GM23338 (cell line): Measurements from ENCODE around the gene ZNF488. TPM values are rescaled to one million over a fixed set of nuclear protein-coding genes. Genes with fewer than 3 reads are reported as not detected.

Source experiments
- ATAC-seq: fragments of 200-7000 bp; cut with Tn5 transposase; 3 replicates; pipeline ENCODE4 v1.9.1; 2020
- DNase-seq: peaks from one replicate; pipeline ENCODE4 v3.0.0-alpha.2; 2015; ENCODE audit warnings: low spot score
- H2AFZ ChIP-seq: fragments of 200-600 bp; sonication (generic); 2 replicates; pipeline ENCODE4 v1.8.0; 2016; ENCODE audit warnings: antibody characterized with exemption, mild to moderate bottlenecking, moderate library complexity
- H3F3A ChIP-seq: fragments of 200-600 bp; sonication (generic); replicated peaks from 2 replicates; pipeline ENCODE4 v1.8.0; 2017; ENCODE audit warnings: antibody characterized with exemption, mixed run types, low read depth
- H3K27ac ChIP-seq: fragments of 200-600 bp; sonication (generic); 2 replicates; pipeline ENCODE4 v1.6.1; 2016; ENCODE audit warnings: low read depth
- H3K27me3 ChIP-seq: fragments of 200-600 bp; sonication (generic); 2 replicates; pipeline ENCODE4 v1.8.0; 2016; ENCODE audit warnings: mild to moderate bottlenecking, mixed run types, moderate library complexity; ENCODE audit not compliant: insufficient read depth
- H3K36me3 ChIP-seq: fragments of 200-600 bp; sonication (generic); 2 replicates; pipeline ENCODE4 v1.8.0; 2016; ENCODE audit warnings: mild to moderate bottlenecking; ENCODE audit not compliant: insufficient read depth
- H3K4me1 ChIP-seq: fragments of 200-600 bp; sonication (generic); 2 replicates; pipeline ENCODE4 v1.8.0; 2016; ENCODE audit warnings: mild to moderate bottlenecking, moderate library complexity; ENCODE audit not compliant: insufficient read depth
- H3K4me2 ChIP-seq: fragments of 200-600 bp; sonication (generic); 2 replicates; pipeline ENCODE4 v1.7.1; 2017; ENCODE audit warnings: mixed run types
- H3K4me3 ChIP-seq: fragments of 200-600 bp; sonication (generic); 2 replicates; pipeline ENCODE4 v1.6.1; 2016; ENCODE audit warnings: mixed run types
- H3K79me2 ChIP-seq: fragments of 200-600 bp; sonication (generic); replicated peaks from 2 replicates; pipeline ENCODE4 v1.8.0; 2017; ENCODE audit warnings: mild to moderate bottlenecking; ENCODE audit not compliant: insufficient read depth
- H3K9me2 ChIP-seq: fragments of 200-600 bp; sonication (generic); 2 replicates; pipeline ENCODE4 v1.8.0; 2017; ENCODE audit not compliant: insufficient read depth
- H4K20me1 ChIP-seq: fragments of 200-600 bp; sonication (generic); replicated peaks from 2 replicates; pipeline ENCODE4 v1.8.0; 2017; ENCODE audit warnings: mild to moderate bottlenecking; ENCODE audit not compliant: insufficient read depth
- H3K27ac Mint-ChIP-seq: 2 replicates; pipeline ENCODE4 v1.8.0; 2020; ENCODE audit warnings: inconsistent platforms, mild to moderate bottlenecking, moderate library complexity, mixed read lengths
- H3K27me3 Mint-ChIP-seq: 3 replicates; pipeline ENCODE4 v1.8.0; 2022; ENCODE audit warnings: low read depth, mild to moderate bottlenecking, moderate library complexity, mixed read lengths, inconsistent platforms; ENCODE audit not compliant: insufficient read depth, poor library complexity
- H3K36me3 Mint-ChIP-seq: 3 replicates; pipeline ENCODE4 v1.8.0; 2021; ENCODE audit warnings: low read depth, mild to moderate bottlenecking, inconsistent platforms, moderate library complexity, mixed read lengths
- H3K4me1 Mint-ChIP-seq: 3 replicates; pipeline ENCODE4 v1.8.0; 2020; ENCODE audit warnings: mild to moderate bottlenecking, inconsistent platforms, mixed read lengths
- H3K4me3 Mint-ChIP-seq: 3 replicates; pipeline ENCODE4 v1.8.0; 2021; ENCODE audit warnings: moderate library complexity, mild to moderate bottlenecking, inconsistent platforms, mixed read lengths
- H3K9me3 Mint-ChIP-seq: 3 replicates; pipeline ENCODE4 v1.8.0; 2020; ENCODE audit warnings: moderate library complexity, mild to moderate bottlenecking, inconsistent platforms, mixed read lengths
- CREB1 ChIP-seq: fragments of 250-450 bp; sonication (Bioruptor Pico); IDR thresholded peaks from 2 replicates; pipeline ENCODE4 v1.5.0; 2020; ENCODE audit warnings: low read depth, mild to moderate bottlenecking, moderate library complexity
- JUNB ChIP-seq: IDR thresholded peaks from one replicate; pipeline ENCODE4 v1.6.1; 2016; ENCODE audit warnings: antibody characterized with exemption; ENCODE audit not compliant: unreplicated experiment
- POLR2AphosphoS5 ChIP-seq: IDR thresholded peaks from 2 replicates; pipeline ENCODE4 v1.6.1; 2016; ENCODE audit warnings: antibody characterized with exemption, low read depth
- STAT1 ChIP-seq: IDR thresholded peaks from one replicate; pipeline ENCODE4 v1.6.1; 2016; ENCODE audit warnings: antibody characterized with exemption; ENCODE audit not compliant: unreplicated experiment
- ZNF114 ChIP-seq: fragments of 250-450 bp; sonication (Bioruptor Pico); IDR thresholded peaks from 2 replicates; pipeline ENCODE4 v1.5.0; 2020; ENCODE audit warnings: mild to moderate bottlenecking, moderate library complexity
- polyA plus RNA-seq: library from polyadenylated mRNA; unstranded; fragments of >200 nt; fragmentation: Nextera tagmentation; extraction: Ambion mirVana; gene quantifications from 2 replicates; pipeline ENCODE4 v1.2.1, GENCODE V29; 2016
- total RNA-seq: library from RNA; depleted of rRNA; stranded (reverse); fragments of >200 nt; shearing (Covaris generic); gene quantifications from 2 replicates; pipeline ENCODE4 v1.2.3, GENCODE V29; 2014
- TF ChIP-seq, protein P1 (sequence below): fragments of 250-450 bp; sonication (Bioruptor Pico); IDR thresholded peaks from 2 replicates; pipeline ENCODE4 v1.5.0; 2020; ENCODE audit warnings: mild to moderate bottlenecking, moderate library complexity
- TF ChIP-seq, protein P2 (sequence below): IDR thresholded peaks from one replicate; pipeline ENCODE4 v1.6.1; 2018; ENCODE audit warnings: antibody characterized with exemption; ENCODE audit not compliant: unreplicated experiment

The ZNF488 gene
- total and polyA plus RNA-seq, 2 experiments from 2014 or later = 2.5 to 5.2 TPM

DNA sequence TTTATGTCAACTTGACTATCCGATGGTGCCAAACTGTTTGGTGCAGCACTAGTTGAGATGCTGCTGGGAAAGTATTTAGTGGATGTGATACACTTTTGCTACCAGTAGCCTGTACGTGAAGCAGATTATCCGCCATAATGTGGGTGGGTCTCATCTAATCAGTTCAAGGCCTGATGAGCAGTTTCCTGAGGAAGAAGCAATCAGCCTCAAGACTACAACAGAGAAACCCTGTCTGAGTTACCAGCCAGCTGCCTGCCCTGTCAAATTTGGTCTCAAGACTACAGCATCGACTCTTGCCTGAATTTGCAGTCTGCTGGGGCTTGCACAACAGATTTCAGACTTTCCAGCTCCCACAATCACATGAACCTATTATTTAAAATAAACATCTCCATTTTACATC lies 46.8 kb downstream of the ZNF488 start:
- peaks cover 14% of the 10 kb centered on the region for H3K4me1 Mint-ChIP-seq
- TF ChIP-seq ZNF114 = no peak
- no peak for TF ChIP-seq STAT1
- TF ChIP-seq, protein P1, sequence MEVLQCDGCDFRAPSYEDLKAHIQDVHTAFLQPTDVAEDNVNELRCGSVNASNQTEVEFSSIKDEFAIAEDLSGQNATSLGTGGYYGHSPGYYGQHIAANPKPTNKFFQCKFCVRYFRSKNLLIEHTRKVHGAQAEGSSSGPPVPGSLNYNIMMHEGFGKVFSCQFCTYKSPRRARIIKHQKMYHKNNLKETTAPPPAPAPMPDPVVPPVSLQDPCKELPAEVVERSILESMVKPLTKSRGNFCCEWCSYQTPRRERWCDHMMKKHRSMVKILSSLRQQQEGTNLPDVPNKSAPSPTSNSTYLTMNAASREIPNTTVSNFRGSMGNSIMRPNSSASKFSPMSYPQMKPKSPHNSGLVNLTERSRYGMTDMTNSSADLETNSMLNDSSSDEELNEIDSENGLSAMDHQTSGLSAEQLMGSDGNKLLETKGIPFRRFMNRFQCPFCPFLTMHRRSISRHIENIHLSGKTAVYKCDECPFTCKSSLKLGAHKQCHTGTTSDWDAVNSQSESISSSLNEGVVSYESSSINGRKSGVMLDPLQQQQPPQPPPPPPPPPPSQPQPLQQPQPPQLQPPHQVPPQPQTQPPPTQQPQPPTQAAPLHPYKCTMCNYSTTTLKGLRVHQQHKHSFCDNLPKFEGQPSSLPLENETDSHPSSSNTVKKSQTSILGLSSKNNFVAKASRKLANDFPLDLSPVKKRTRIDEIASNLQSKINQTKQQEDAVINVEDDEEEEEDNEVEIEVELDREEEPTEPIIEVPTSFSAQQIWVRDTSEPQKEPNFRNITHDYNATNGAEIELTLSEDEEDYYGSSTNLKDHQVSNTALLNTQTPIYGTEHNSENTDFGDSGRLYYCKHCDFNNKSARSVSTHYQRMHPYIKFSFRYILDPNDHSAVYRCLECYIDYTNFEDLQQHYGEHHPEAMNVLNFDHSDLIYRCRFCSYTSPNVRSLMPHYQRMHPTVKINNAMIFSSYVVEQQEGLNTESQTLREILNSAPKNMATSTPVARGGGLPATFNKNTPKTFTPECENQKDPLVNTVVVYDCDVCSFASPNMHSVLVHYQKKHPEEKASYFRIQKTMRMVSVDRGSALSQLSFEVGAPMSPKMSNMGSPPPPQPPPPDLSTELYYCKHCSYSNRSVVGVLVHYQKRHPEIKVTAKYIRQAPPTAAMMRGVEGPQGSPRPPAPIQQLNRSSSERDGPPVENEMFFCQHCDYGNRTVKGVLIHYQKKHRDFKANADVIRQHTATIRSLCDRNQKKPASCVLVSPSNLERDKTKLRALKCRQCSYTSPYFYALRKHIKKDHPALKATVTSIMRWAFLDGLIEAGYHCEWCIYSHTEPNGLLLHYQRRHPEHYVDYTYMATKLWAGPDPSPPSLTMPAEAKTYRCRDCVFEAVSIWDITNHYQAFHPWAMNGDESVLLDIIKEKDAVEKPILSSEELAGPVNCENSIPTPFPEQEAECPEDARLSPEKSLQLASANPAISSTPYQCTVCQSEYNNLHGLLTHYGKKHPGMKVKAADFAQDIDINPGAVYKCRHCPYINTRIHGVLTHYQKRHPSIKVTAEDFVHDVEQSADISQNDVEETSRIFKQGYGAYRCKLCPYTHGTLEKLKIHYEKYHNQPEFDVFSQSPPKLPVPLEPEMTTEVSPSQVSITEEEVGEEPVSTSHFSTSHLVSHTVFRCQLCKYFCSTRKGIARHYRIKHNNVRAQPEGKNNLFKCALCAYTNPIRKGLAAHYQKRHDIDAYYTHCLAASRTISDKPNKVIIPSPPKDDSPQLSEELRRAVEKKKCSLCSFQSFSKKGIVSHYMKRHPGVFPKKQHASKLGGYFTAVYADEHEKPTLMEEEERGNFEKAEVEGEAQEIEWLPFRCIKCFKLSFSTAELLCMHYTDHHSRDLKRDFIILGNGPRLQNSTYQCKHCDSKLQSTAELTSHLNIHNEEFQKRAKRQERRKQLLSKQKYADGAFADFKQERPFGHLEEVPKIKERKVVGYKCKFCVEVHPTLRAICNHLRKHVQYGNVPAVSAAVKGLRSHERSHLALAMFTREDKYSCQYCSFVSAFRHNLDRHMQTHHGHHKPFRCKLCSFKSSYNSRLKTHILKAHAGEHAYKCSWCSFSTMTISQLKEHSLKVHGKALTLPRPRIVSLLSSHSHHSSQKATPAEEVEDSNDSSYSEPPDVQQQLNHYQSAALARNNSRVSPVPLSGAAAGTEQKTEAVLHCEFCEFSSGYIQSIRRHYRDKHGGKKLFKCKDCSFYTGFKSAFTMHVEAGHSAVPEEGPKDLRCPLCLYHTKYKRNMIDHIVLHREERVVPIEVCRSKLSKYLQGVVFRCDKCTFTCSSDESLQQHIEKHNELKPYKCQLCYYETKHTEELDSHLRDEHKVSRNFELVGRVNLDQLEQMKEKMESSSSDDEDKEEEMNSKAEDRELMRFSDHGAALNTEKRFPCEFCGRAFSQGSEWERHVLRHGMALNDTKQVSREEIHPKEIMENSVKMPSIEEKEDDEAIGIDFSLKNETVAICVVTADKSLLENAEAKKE (CRISPR knock-in tag) = no peak
- TF ChIP-seq JUNB = no peak
- TF ChIP-seq, protein P2, sequence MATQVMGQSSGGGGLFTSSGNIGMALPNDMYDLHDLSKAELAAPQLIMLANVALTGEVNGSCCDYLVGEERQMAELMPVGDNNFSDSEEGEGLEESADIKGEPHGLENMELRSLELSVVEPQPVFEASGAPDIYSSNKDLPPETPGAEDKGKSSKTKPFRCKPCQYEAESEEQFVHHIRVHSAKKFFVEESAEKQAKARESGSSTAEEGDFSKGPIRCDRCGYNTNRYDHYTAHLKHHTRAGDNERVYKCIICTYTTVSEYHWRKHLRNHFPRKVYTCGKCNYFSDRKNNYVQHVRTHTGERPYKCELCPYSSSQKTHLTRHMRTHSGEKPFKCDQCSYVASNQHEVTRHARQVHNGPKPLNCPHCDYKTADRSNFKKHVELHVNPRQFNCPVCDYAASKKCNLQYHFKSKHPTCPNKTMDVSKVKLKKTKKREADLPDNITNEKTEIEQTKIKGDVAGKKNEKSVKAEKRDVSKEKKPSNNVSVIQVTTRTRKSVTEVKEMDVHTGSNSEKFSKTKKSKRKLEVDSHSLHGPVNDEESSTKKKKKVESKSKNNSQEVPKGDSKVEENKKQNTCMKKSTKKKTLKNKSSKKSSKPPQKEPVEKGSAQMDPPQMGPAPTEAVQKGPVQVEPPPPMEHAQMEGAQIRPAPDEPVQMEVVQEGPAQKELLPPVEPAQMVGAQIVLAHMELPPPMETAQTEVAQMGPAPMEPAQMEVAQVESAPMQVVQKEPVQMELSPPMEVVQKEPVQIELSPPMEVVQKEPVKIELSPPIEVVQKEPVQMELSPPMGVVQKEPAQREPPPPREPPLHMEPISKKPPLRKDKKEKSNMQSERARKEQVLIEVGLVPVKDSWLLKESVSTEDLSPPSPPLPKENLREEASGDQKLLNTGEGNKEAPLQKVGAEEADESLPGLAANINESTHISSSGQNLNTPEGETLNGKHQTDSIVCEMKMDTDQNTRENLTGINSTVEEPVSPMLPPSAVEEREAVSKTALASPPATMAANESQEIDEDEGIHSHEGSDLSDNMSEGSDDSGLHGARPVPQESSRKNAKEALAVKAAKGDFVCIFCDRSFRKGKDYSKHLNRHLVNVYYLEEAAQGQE = no peak
- no peak for TF ChIP-seq CREB1 (CRISPR knock-in tag)
- TF ChIP-seq POLR2AphosphoS5 = no peak
- H3K79me2 ChIP-seq = no peaks in the 10 kb centered on the region
- no peak overlapping the region for H3K27ac ChIP-seq
- H3K4me2 ChIP-seq = no peak overlapping the region
- no peaks in the 10 kb centered on the region for H3K27me3 ChIP-seq
- DNase-seq = no peak
- no peaks in the 10 kb centered on the region for H3K36me3 ChIP-seq
- peaks cover 8% of the 10 kb centered on the region for H3K27me3 Mint-ChIP-seq
- ATAC-seq = no peak
- H3K36me3 Mint-ChIP-seq = no peaks in the 10 kb centered on the region
- no peaks in the 10 kb centered on the region for H3K9me3 Mint-ChIP-seq
- H3F3A ChIP-seq = no peaks in the 10 kb centered on the region
- H2AFZ ChIP-seq = no peak overlapping the region
- no peaks in the 10 kb centered on the region for H4K20me1 ChIP-seq
- peaks cover 6% of the 10 kb centered on the region; the same call in 1 of the 2 replicates for H3K4me1 ChIP-seq
- H3K9me2 ChIP-seq = no peaks in the 10 kb centered on the region
- H3K4me3 ChIP-seq = no peak overlapping the region
- no peak overlapping the region for H3K27ac Mint-ChIP-seq
- no peak overlapping the region for H3K4me3 Mint-ChIP-seq
